ENCODE results near the gene COL4A2. TPM values are rescaled to one million over a fixed set of nuclear protein-coding genes. Genes with fewer than 3 reads are reported as not detected.
A peak's percentile ranks its signal among the peaks of the same experiment; 100 is the strongest.

COL4A2 gene
- total and polyA plus RNA-seq, 2 experiments from 2014 or later = 146 to 455 TPM

GRCh38 chr13:110420626-110421025 lies 113.5 kb downstream of the COL4A2 start:
- in situ Hi-C loops (cut with MboI) = no loop called here
- Histone ChIP-seq H3K27ac (no peak overlapping the region), H3K79me2 (ENCODE audit: insufficient read depth) (no peaks in the 10 kb centered on the region), H3K36me3 (ENCODE audit: low read depth) (0 out of 2 replicates have a peak, but pooled peaks cover 6% of the 10 kb centered on the region), H3K9ac (no peak overlapping the region), H3F3A (ENCODE audit: insufficient read depth) (peaks cover 39% of the 10 kb centered on the region), H3K4me2 (ENCODE audit: unreplicated experiment) (no peak overlapping the region), H3K4me1 (ENCODE audit: insufficient read depth) (peaks cover 39% of the 10 kb centered on the region), H3K4me3 (no peak overlapping the region), H3K27me3 (replicated peaks; ENCODE audit: insufficient read depth) (no peaks in the 10 kb centered on the region), H3K9me3 (ENCODE audit: low read depth) (no peaks in the 10 kb centered on the region), H4K20me1 (ENCODE audit: insufficient read depth) (no peaks in the 10 kb centered on the region), H2AFZ (no peak overlapping the region), H3K9me2 (ENCODE audit: insufficient read depth) (no peaks in the 10 kb centered on the region)
- 96 to 98% methylated on average over 6 of the region's 6 CpGs for WGBS, 2 experiments (ENCODE audit: low coverage in 1 of 2, low lambda C conversion rate in 2 of 2, missing lambda C conversion rate in 2 of 2)
- TF ChIP-seq EZH2phosphoT487 (IDR thresholded peaks at IDR 0.05; ENCODE audit: insufficient read depth, low read depth) (no peak), EZH2 (IDR thresholded peaks at IDR 0.05; ENCODE audit: insufficient read depth, poor library complexity, severe bottlenecking) (no peak)
- no peak for DNase-seq

DNA sequence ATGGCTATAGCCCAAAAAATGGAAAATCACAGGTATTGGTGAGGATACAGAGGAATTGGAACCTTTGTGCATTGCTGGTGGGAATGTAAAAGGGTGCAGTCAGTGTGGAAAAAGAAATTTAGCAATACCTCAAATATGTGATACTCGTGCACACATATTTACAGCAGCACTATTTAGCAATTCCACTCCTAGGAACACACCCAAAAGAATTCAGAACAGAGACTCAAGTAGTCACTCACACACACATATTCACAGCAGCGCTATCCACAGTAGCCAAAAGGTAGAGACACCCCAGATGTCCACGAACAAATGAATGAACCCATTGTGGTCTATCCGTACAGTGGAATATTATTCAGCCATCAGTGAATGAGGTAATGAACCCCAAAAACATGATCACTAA lies 114.0 kb downstream of the COL4A2 start:
- 55 to 57% methylated on average over 4 of the region's 4 CpGs for WGBS, 2 experiments (ENCODE audit: low coverage in 1 of 2, low lambda C conversion rate in 2 of 2, missing lambda C conversion rate in 2 of 2)
- DNase-seq = no peak
- Histone ChIP-seq H3K4me1 (ENCODE audit: insufficient read depth) (peaks cover 34% of the 10 kb centered on the region), H3K9ac (no peak overlapping the region), H3K9me2 (ENCODE audit: insufficient read depth) (no peaks in the 10 kb centered on the region), H3K36me3 (ENCODE audit: low read depth) (0 out of 2 replicates have a peak, but pooled peaks cover 6% of the 10 kb centered on the region), H3K27me3 (replicated peaks; ENCODE audit: insufficient read depth) (no peaks in the 10 kb centered on the region), H4K20me1 (ENCODE audit: insufficient read depth) (no peaks in the 10 kb centered on the region), H3F3A (ENCODE audit: insufficient read depth) (peaks cover 35% of the 10 kb centered on the region), H2AFZ (no peak overlapping the region), H3K27ac (no peak overlapping the region), H3K79me2 (ENCODE audit: insufficient read depth) (no peaks in the 10 kb centered on the region), H3K4me2 (ENCODE audit: unreplicated experiment) (no peak overlapping the region), H3K4me3 (no peak overlapping the region), H3K9me3 (ENCODE audit: low read depth) (no peaks in the 10 kb centered on the region)
- TF ChIP-seq EZH2phosphoT487 (IDR thresholded peaks at IDR 0.05; ENCODE audit: insufficient read depth, low read depth) = no peak
- TF ChIP-seq EZH2 (IDR thresholded peaks at IDR 0.05; ENCODE audit: insufficient read depth, poor library complexity, severe bottlenecking) = no peak
- in situ Hi-C loops (cut with MboI) = no loop called here

GRCh38 chr13:110421696-110422385 lies 114.8 kb downstream of the COL4A2 start:
- peaks cover 28% of the 10 kb centered on the region for H3F3A ChIP-seq (ENCODE audit: insufficient read depth)
- no peak overlapping the region for H2AFZ ChIP-seq
- H3K9me2 ChIP-seq (ENCODE audit: insufficient read depth) = no peaks in the 10 kb centered on the region
- no peak overlapping the region for H3K27ac ChIP-seq
- H3K79me2 ChIP-seq (ENCODE audit: insufficient read depth) = no peaks in the 10 kb centered on the region
- H3K36me3 ChIP-seq (ENCODE audit: low read depth) = 0 out of 2 replicates have a peak, but pooled peaks cover 6% of the 10 kb centered on the region
- 88 to 90% methylated on average over 11 of the region's 11 CpGs for WGBS, 2 experiments (ENCODE audit: low coverage in 1 of 2, low lambda C conversion rate in 2 of 2, missing lambda C conversion rate in 2 of 2)
- H3K4me1 ChIP-seq (ENCODE audit: insufficient read depth) = peaks cover 27% of the 10 kb centered on the region
- TF ChIP-seq EZH2 (IDR thresholded peaks at IDR 0.05; ENCODE audit: insufficient read depth, poor library complexity, severe bottlenecking) (no peak), EZH2phosphoT487 (IDR thresholded peaks at IDR 0.05; ENCODE audit: insufficient read depth, low read depth) (peak; percentile 74; the same call in 1 of the 2 replicates)
- DNase-seq = no peak
- in situ Hi-C loops (cut with MboI) = no loop called here
- no peaks in the 10 kb centered on the region for H4K20me1 ChIP-seq (ENCODE audit: insufficient read depth)
- H3K27me3 ChIP-seq (replicated peaks; ENCODE audit: insufficient read depth) = no peaks in the 10 kb centered on the region
- no peak overlapping the region for H3K4me2 ChIP-seq (ENCODE audit: unreplicated experiment)
- H3K9me3 ChIP-seq (ENCODE audit: low read depth) = no peaks in the 10 kb centered on the region
- no peak overlapping the region for H3K4me3 ChIP-seq
- H3K9ac ChIP-seq = no peak overlapping the region

GRCh38 chr13:110422913-110423688 lies 116.0 kb downstream of the COL4A2 start:
- no peak overlapping the region for H3K27ac ChIP-seq
- no peaks in the 10 kb centered on the region for H3K9me3 ChIP-seq (ENCODE audit: low read depth)
- TF ChIP-seq EZH2 (IDR thresholded peaks at IDR 0.05; ENCODE audit: insufficient read depth, poor library complexity, severe bottlenecking) = no peak
- TF ChIP-seq EZH2phosphoT487 (IDR thresholded peaks at IDR 0.05; ENCODE audit: insufficient read depth, low read depth) = no peak

More at GRCh38 chr13:110422913-110423688, 116.0 kb downstream of the COL4A2 start:
- 74 to 76% methylated on average over 11 to 12 of the region's 12 CpGs for WGBS, 2 experiments (ENCODE audit: low coverage in 1 of 2, low lambda C conversion rate in 2 of 2, missing lambda C conversion rate in 2 of 2)
- Histone ChIP-seq H3K27me3 (replicated peaks; ENCODE audit: insufficient read depth) (no peaks in the 10 kb centered on the region), H3K9me2 (ENCODE audit: insufficient read depth) (no peaks in the 10 kb centered on the region), H3K79me2 (ENCODE audit: insufficient read depth) (no peaks in the 10 kb centered on the region), H3F3A (ENCODE audit: insufficient read depth) (peaks cover 17% of the 10 kb centered on the region), H2AFZ (no peak overlapping the region), H3K4me2 (ENCODE audit: unreplicated experiment) (no peak overlapping the region), H3K4me1 (ENCODE audit: insufficient read depth) (peaks cover 15% of the 10 kb centered on the region), H3K9ac (no peak overlapping the region), H3K36me3 (ENCODE audit: low read depth) (0 out of 2 replicates have a peak, but pooled peaks cover 6% of the 10 kb centered on the region), H4K20me1 (ENCODE audit: insufficient read depth) (no peaks in the 10 kb centered on the region), H3K4me3 (no peak overlapping the region)
- in situ Hi-C loops (cut with MboI) = no loop called here
- DNase-seq = peak; percentile 62
